Body of pancreas (tissue), 4 donors: ENCODE results near the gene ZNF699. TPM values are rescaled to one million over a fixed set of nuclear protein-coding genes. Genes with fewer than 3 reads are reported as not detected.
"Not testable (repeated sequence)": the region's sequence is repeated elsewhere in the genome, so short reads cannot be mapped to it uniquely, and the experiment has no call there.

Experiments
- ATAC-seq: fragments of 150-250 bp; one replicate; pipeline ENCODE4 v1.9.1; 2016
- DNase-seq, 4 donors: peaks; one replicate each; pipeline ENCODE4 v3.0.0-alpha.2; 2019
- H3K27ac ChIP-seq, 4 donors: fragments of 200-600 bp; sonication (generic); 1 replicate in 3 of 4; 2 replicates in 1 of 4; pipeline versions ENCODE4 v1.5.1 to v1.6.1; 2016 to 2019; ENCODE audit warnings: mild to moderate bottlenecking in 1 of 4, mixed read lengths in 1 of 4, moderate library complexity in 1 of 4
- H3K27me3 ChIP-seq, 2 donors: fragments of 200-600 bp; sonication (generic); one replicate each; pipeline ENCODE4 v1.6.0; 2016; ENCODE audit warnings: mild to moderate bottlenecking in 1 of 2
- H3K36me3 ChIP-seq, 2 donors: fragments of 200-600 bp; sonication (generic); replicated peaks in 1 of 2; 2 replicates each; pipeline ENCODE4 v1.5.1; 2016; ENCODE audit warnings: low read depth in 2 of 2; ENCODE audit not compliant: insufficient read depth in 1 of 2
- H3K4me1 ChIP-seq: fragments of 200-600 bp; sonication (generic); one replicate; pipeline ENCODE4 v1.6.0; 2016
- H3K4me3 ChIP-seq, 2 donors: fragments of 200-600 bp; sonication (generic); 1 replicate in 1 of 2; 2 replicates in 1 of 2; pipeline ENCODE4 v1.5.1; 2016 to 2019
- H3K9me3 ChIP-seq, 3 donors: fragments of 200-600 bp; sonication (generic); 1 replicate in 2 of 3; 2 replicates in 1 of 3; pipeline ENCODE4 v1.5.1; 2016
- POLR2A ChIP-seq, 3 donors: fragments of 450-650 bp; IDR thresholded peaks; one replicate each; pipeline ENCODE4 v1.6.1; 2016; ENCODE audit warnings: antibody characterized with exemption in 3 of 3, mild to moderate bottlenecking in 2 of 3
- WGBS, 2 donors: methylation state at CpG; one replicate each; pipeline ENCODE4 v1.1.5; 2017; 5-methylcytosine and 5-hydroxymethylcytosine counted together
- intact Hi-C: fragments of 100-400 bp; cut with DNase I; formaldehyde crosslinking; loops from one replicate; pipeline ENCODE4 v1.15.1; 2023
- total RNA-seq, 2 donors: library from RNA; depleted of rRNA; stranded (reverse); fragments of >200 nt; gene quantifications; one replicate each; pipeline ENCODE4 v1.1.0, GENCODE V29; 2016
- TF ChIP-seq, protein P1 (sequence below), 7 experiments: fragments of 450-650 bp in 4 of 7; fragments of 200-600 bp in 3 of 7; sonication (generic) in 3 of 7; IDR thresholded peaks; one replicate each; pipeline ENCODE4 v1.5.1; 2016 to 2019; ENCODE audit warnings: antibody characterized with exemption in 7 of 7

ZNF699 gene
- total RNA-seq, 2 donors from 2014 or later: 3.4 to 13.5 TPM

DNA sequence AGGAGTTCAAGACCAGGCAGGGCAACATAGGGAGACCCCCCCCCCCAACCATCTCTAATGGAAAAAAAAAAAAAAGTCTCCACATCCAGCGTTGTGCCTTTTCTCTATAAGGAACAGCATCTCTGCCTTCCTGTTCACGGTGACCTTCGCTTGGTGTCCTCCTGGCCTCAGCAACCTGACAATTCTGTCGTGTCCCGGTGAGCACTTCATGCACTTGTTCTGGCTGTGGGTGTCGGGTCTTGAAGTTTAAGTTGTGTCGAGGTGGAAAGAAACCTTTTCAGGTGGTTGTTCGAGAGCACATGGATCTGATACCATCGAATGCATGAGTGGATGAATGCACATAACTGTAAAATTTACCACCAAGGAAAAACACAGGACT lies 14.9 kb upstream of the ZNF699 start:
- Histone ChIP-seq H3K36me3 (no peaks in the 10 kb centered on the region), H3K4me3 (peak overlapping the region; percentile 63 to 77), H3K9me3 (peaks cover 0 to 36% (median 0%) of the 10 kb centered on the region in 3 donors), H3K27ac (peak overlapping the region in 3 of 4 donors; percentile 53 to 90 (median 79)), H3K4me1 (peaks cover 8% of the 10 kb centered on the region), H3K27me3 (no peaks in the 10 kb centered on the region)
- ATAC-seq (no peak), DNase-seq (no peak)
- WGBS, 2 donors: 34 to 47% methylated on average over 9 of the region's 9 CpGs
- TF ChIP-seq POLR2A (IDR thresholded peaks at IDR 0.05): no peak
- TF ChIP-seq, protein P1, sequence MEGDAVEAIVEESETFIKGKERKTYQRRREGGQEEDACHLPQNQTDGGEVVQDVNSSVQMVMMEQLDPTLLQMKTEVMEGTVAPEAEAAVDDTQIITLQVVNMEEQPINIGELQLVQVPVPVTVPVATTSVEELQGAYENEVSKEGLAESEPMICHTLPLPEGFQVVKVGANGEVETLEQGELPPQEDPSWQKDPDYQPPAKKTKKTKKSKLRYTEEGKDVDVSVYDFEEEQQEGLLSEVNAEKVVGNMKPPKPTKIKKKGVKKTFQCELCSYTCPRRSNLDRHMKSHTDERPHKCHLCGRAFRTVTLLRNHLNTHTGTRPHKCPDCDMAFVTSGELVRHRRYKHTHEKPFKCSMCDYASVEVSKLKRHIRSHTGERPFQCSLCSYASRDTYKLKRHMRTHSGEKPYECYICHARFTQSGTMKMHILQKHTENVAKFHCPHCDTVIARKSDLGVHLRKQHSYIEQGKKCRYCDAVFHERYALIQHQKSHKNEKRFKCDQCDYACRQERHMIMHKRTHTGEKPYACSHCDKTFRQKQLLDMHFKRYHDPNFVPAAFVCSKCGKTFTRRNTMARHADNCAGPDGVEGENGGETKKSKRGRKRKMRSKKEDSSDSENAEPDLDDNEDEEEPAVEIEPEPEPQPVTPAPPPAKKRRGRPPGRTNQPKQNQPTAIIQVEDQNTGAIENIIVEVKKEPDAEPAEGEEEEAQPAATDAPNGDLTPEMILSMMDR (IDR thresholded peaks at IDR 0.05): no peak
- intact Hi-C loops: no loop called here

DNA sequence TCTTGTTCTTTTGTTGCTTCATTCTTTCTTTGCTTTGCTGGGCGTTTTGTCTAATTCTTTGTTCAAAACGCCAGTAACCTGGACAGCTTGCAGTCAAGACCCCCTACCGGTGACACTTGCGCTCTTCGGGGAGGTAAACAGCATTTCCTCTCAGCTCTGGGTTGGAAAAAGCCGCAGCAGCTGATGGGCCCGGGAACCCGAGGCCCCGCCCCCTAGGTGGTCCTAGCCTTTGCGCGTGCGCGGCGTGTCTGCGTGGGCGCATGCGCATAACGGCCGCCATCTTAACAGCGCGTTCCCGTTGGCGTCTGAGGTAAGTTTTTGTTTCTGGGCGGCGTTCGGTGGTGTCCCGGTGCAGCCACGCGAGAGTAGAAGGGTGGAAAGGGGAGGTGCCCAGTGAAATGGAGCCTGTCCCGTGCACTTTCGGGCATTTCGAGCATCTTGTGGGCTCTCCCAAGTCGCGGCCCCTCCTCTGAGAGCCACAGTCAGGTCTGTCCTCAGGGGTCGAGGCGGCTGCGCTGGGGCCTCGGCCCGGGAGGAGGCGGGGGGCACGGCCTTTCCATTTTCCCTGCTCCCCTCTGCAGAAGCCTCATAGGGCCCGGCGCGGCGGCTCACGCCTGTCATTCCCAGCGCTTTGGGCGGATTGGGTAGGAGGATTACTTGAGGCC lies 14.4 kb upstream of the ZNF699 start, which contains the start of gene ZNF559:
ZNF559 (plus strand) TSS at position 261 of the 665 bp plus-strand sequence. CDS start 14,371 bp downstream, outside the sequence.
- Histone ChIP-seq H3K4me1 (peaks cover 8% of the 10 kb centered on the region), H3K4me3 (peak within 1 kb of the TSS; percentile 63 to 77), H3K27ac (peak within 1 kb of the TSS; percentile 53 to 90 (median 70)), H3K9me3 (peaks cover 0 to 33% (median 0%) of the 10 kb centered on the region in 3 donors), H3K27me3 (no peaks in the 10 kb centered on the region), H3K36me3 (no peaks in the 10 kb centered on the region)
- intact Hi-C loops: no loop called here
- ATAC-seq (peak; percentile 98), DNase-seq (peak; percentile 90 to 94 (median 92))
- WGBS, 2 donors: 0 to 2% methylated on average over 17 to 48 of the region's 48 CpGs
- peak in 2 of 3 donors; percentile 37 to 48 for TF ChIP-seq POLR2A (IDR thresholded peaks at IDR 0.05)
- TF ChIP-seq, protein P1 (IDR thresholded peaks at IDR 0.05): peak in 4 of 7 experiments; percentile 27 to 43 (median 38)

DNA sequence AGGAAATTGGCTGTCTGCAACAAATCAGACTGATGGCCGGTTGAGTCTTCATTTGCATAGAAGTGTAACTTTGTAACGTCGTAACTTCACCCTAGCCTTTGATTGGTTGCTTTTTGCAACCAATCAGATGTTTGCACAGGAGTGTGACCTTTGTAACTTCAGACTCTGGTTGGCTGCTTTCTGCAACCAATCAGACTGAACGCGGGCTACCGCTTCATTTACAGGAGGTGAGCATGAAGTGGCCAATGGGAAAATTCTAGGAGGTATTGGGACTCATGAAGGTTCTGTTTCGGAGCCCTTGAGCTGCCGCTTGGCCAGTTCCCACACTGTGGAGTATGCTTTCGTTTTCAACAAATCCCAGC lies 13.9 kb upstream of the ZNF699 start:
- 1 to 3% methylated on average over 9 of the region's 9 CpGs for WGBS, 2 donors
- no peaks in the 10 kb centered on the region for H3K36me3 ChIP-seq
- peaks cover 0 to 30% (median 0%) of the 10 kb centered on the region in 3 donors for H3K9me3 ChIP-seq
- H3K27me3 ChIP-seq: no peaks in the 10 kb centered on the region
- DNase-seq (peak; percentile 45 to 73 (median 58)), ATAC-seq (peak; percentile 71)
- H3K27ac ChIP-seq: peak overlapping the region; percentile 53 to 90 (median 66)
- H3K4me3 ChIP-seq: peak overlapping the region; percentile 63 to 77
- peaks cover 8% of the 10 kb centered on the region for H3K4me1 ChIP-seq
- TF ChIP-seq, protein P1 (IDR thresholded peaks at IDR 0.05): no peak
- TF ChIP-seq POLR2A (IDR thresholded peaks at IDR 0.05): no peak
- intact Hi-C loops: no loop called here

DNA sequence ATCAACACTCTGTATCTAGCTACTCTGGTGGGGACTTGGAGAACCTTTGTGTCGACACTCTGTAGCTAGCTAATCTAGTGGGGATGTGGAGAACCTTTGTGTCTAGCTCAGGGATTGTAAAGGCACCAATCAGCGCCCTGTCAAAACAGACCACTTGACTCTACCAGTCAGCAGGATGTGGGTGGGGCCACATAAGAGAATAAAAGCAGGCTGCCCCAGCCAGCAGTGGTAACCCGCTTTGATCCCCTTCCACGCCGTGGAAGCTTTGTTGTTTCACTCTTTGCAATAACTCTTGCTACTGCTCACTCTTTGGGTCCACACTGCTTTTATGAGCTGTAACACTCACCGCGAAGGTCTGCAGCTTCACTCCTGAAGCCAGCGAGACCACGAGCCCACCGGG lies 12.6 kb upstream of the ZNF699 start:
- H3K27ac ChIP-seq, ATAC-seq, H3K27me3 ChIP-seq, H3K36me3 ChIP-seq, H3K4me1 ChIP-seq, DNase-seq, H3K4me3 ChIP-seq, intact Hi-C loops: not testable (repeated sequence)
- H3K9me3 ChIP-seq: peaks cover 0 to 28% (median 0%) of the 10 kb centered on the region in 3 donors
- 91 to 93% methylated on average over 10 of the region's 10 CpGs for WGBS, 2 donors

DNA sequence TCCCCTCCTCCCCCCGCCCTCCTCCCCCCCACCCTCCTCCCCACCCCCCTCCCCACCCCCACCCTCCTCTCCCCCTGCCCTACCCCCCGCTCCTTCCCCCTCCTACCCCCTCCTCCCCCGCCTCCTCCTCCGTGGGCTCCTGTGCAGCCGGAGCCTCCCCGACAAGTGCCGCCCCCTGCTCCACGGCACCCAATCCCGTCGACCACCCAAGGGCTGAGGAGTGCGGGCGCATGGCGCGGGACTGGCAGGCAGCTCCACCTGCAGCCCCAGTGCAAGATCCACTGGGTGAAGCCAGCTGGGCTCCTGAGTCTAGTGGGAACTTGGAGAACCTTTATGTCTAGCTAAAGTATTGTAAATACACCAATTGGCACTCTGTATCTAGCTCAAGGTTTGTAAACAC lies 12.1 kb upstream of the ZNF699 start:
- H3K4me1 ChIP-seq, ATAC-seq, intact Hi-C loops, H3K27ac ChIP-seq, H3K27me3 ChIP-seq, H3K4me3 ChIP-seq, H3K36me3 ChIP-seq, DNase-seq: not testable (repeated sequence)
- 80 to 91% methylated on average over 3 to 9 of the region's 14 CpGs for WGBS, 2 donors
- H3K9me3 ChIP-seq: peaks cover 0 to 31% (median 0%) of the 10 kb centered on the region in 3 donors
